ENCODE results near the gene DDI2. TPM values are rescaled to one million over a fixed set of nuclear protein-coding genes. Genes with fewer than 3 reads are reported as not detected.

DDI2 gene
- total and polyA plus RNA-seq, 9 of the 15 experiments (the other 6 are each of a cell fraction or from before 2014, with no cell fraction given), result 6.5 to 48.4 (median 21.2) TPM

DNA sequence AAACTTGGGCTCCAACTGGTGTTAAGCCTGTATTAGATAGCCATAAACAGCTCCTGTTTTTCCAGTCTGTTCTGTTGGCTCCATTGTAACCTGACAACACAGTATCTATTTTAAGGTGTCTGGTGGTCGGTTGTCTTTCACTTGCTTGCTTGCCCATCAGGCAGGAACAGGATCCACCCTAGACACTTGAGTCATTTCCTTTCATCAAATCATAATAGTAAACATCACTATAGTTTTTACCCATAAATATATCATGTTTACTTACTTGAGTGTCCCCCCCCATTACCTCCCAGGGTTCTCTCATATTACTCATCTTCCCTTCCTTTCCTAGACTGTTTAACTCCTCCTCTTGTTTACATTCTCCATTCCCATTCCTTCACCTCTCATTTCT, 2.9 kb downstream of the DDI2 start (continued):
- TF ChIP-seq TEAD4 (IDR thresholded peaks at IDR 0.05; ENCODE audit: low read length) (no peak), TEAD4 (CRISPR knock-in tag; IDR thresholded peaks at IDR 0.05; ENCODE audit: borderline replicate concordance) (no peak), ZNF311 (CRISPR knock-in tag; IDR thresholded peaks at IDR 0.05) (no peak), PPARD (CRISPR knock-in tag; IDR thresholded peaks at IDR 0.05) (no peak), TRIM28 (IDR thresholded peaks at IDR 0.05) (peak; percentile 23; the same call in 1 of the 2 replicates), ZNF124 (CRISPR knock-in tag; IDR thresholded peaks at IDR 0.05) (no peak), ZNF23 (CRISPR knock-in tag; IDR thresholded peaks at IDR 0.05) (no peak), ZNF445 (CRISPR knock-in tag; IDR thresholded peaks at IDR 0.05; ENCODE audit: low read depth) (no peak), ZNF696 (CRISPR knock-in tag; conservative IDR thresholded peaks at IDR 0.05) (no peak), EP300 (IDR thresholded peaks at IDR 0.05; ENCODE audit: low read length) (peak; percentile 43; the same call in 1 of the 2 replicates), CSDE1 (IDR thresholded peaks at IDR 0.05) (no peak), PRPF4 (IDR thresholded peaks at IDR 0.05; ENCODE audit: insufficient read depth, low read depth, low read length, poor library complexity, severe bottlenecking) (no peak), BDP1 (IDR thresholded peaks at IDR 0.05; ENCODE audit: insufficient read depth, insufficient read length) (no peak), MED1 (CRISPR knock-in tag; IDR thresholded peaks at IDR 0.05; ENCODE audit: borderline replicate concordance) (no peak), SMAD4 (CRISPR knock-in tag; conservative IDR thresholded peaks at IDR 0.05) (peak; percentile 78), ZNF3 (CRISPR knock-in tag; IDR thresholded peaks at IDR 0.05) (no peak), TCF7 (IDR thresholded peaks at IDR 0.05; ENCODE audit: borderline replicate concordance) (no peak), ZNF282 (CRISPR knock-in tag; IDR thresholded peaks at IDR 0.05) (no peak), RAD21 (CRISPR knock-in tag; conservative IDR thresholded peaks at IDR 0.05 in 1 of 2, IDR thresholded peaks at IDR 0.05 in 1 of 2) (peak in 1 of 2 experiments; percentile 22; a peak in 1 of 4 replicates), RBFOX2 (IDR thresholded peaks at IDR 0.05; ENCODE audit: low read depth, low read length) (no peak), HIVEP1 (CRISPR knock-in tag; IDR thresholded peaks at IDR 0.05) (no peak), CEBPG (CRISPR knock-in tag; IDR thresholded peaks at IDR 0.05) (no peak), CEBPG (tag; conservative IDR thresholded peaks at IDR 0.05 in 1 of 2, IDR thresholded peaks at IDR 0.05 in 1 of 2) (no peak)
- TF ChIP-seq, protein P1, sequence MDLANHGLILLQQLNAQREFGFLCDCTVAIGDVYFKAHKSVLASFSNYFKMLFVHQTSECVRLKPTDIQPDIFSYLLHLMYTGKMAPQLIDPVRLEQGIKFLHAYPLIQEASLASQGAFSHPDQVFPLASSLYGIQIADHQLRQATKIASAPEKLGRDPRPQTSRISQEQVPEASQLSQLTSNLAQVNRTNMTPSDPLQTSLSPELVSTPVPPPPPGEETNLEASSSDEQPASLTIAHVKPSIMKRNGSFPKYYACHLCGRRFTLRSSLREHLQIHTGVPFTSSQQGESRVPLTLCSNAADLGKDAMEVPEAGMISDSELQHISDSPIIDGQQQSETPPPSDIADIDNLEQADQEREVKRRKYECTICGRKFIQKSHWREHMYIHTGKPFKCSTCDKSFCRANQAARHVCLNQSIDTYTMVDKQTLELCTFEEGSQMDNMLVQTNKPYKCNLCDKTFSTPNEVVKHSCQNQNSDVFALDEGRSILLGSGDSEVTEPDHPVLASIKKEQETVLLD (IDR thresholded peaks at IDR 0.05), result no peak
- TF ChIP-seq, protein P2, sequence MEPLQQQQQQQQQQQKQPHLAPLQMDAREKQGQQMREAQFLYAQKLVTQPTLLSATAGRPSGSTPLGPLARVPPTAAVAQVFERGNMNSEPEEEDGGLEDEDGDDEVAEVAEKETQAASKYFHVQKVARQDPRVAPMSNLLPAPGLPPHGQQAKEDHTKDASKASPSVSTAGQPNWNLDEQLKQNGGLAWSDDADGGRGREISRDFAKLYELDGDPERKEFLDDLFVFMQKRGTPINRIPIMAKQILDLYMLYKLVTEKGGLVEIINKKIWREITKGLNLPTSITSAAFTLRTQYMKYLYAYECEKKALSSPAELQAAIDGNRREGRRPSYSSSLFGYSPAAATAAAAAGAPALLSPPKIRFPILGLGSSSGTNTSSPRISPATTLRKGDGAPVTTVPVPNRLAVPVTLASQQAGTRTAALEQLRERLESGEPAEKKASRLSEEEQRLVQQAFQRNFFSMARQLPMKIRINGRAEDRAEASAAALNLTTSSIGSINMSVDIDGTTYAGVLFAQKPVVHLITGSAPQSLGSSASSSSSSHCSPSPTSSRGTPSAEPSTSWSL (CRISPR knock-in tag; IDR thresholded peaks at IDR 0.05; ENCODE audit: borderline replicate concordance), result no peak
- TF ChIP-seq, protein P3, sequence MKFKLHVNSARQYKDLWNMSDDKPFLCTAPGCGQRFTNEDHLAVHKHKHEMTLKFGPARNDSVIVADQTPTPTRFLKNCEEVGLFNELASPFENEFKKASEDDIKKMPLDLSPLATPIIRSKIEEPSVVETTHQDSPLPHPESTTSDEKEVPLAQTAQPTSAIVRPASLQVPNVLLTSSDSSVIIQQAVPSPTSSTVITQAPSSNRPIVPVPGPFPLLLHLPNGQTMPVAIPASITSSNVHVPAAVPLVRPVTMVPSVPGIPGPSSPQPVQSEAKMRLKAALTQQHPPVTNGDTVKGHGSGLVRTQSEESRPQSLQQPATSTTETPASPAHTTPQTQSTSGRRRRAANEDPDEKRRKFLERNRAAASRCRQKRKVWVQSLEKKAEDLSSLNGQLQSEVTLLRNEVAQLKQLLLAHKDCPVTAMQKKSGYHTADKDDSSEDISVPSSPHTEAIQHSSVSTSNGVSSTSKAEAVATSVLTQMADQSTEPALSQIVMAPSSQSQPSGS (CRISPR knock-in tag; IDR thresholded peaks at IDR 0.05), result no peak
- TF ChIP-seq, protein P4, sequence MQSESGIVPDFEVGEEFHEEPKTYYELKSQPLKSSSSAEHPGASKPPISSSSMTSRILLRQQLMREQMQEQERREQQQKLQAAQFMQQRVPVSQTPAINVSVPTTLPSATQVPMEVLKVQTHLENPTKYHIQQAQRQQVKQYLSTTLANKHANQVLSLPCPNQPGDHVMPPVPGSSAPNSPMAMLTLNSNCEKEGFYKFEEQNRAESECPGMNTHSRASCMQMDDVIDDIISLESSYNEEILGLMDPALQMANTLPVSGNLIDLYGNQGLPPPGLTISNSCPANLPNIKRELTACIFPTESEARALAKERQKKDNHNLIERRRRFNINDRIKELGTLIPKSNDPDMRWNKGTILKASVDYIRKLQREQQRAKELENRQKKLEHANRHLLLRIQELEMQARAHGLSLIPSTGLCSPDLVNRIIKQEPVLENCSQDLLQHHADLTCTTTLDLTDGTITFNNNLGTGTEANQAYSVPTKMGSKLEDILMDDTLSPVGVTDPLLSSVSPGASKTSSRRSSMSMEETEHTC (IDR thresholded peaks at IDR 0.05), result no peak
